Retinal pigment epithelial cell (primary cell): Measurements from ENCODE around the gene NKD2.

ENCODE experiments used
- DNase-seq: peaks from one replicate; pipeline ENCODE4 v3.0.0-alpha.2; 2010; ENCODE audit warnings: low read depth
- H3K4me3 ChIP-seq: 2 replicates; pipeline ENCODE4 v1.5.1; 2011; ENCODE audit warnings: mild to moderate bottlenecking, low read length, control low read depth, moderate library complexity
- CTCF ChIP-seq: conservative IDR thresholded peaks from 2 replicates; pipeline ENCODE4 v1.5.1; 2011; ENCODE audit warnings: low read depth, low read length, control low read depth, inconsistent platforms

The NKD2 gene

GRCh38 chr5:1032011-1032410, 23.4 kb downstream of the NKD2 start:
- no peak for TF ChIP-seq CTCF
- H3K4me3 ChIP-seq: no peak overlapping the region
- no peak for DNase-seq

- no peak for DNase-seq
- H3K4me3 ChIP-seq: no peak overlapping the region
- no peak for TF ChIP-seq CTCF
Observed at GRCh38 chr5:1032551-1033027, 24.0 kb downstream of the NKD2 start.

- H3K4me3 ChIP-seq: no peak overlapping the region
- DNase-seq: no peak
- no peak for TF ChIP-seq CTCF
Observed at GRCh38 chr5:1033178-1033577, 24.6 kb downstream of the NKD2 start.

- no peak for DNase-seq
- no peak for TF ChIP-seq CTCF
- H3K4me3 ChIP-seq: no peak overlapping the region
Observed at GRCh38 chr5:1033606-1034420, 25.2 kb downstream of the NKD2 start.

GRCh38 chr5:1034421-1034905, 25.9 kb downstream of the NKD2 start:
- no peak for TF ChIP-seq CTCF
- H3K4me3 ChIP-seq: no peak overlapping the region
- no peak for DNase-seq

- DNase-seq: no peak
- no peak for TF ChIP-seq CTCF
- no peak overlapping the region for H3K4me3 ChIP-seq
Observed at GRCh38 chr5:1034986-1035385, 26.4 kb downstream of the NKD2 start.
